NK-92 (cell line): ENCODE measurements around the gene IRF3.

Source experiments
- DNase-seq: peaks from one replicate; lab custom pipeline; 2025; ENCODE audit not compliant: unreplicated experiment; lab: John Stamatoyannopoulos, UW

Gene IRF3

GRCh38 chr19:49687566-49688316 lies 22.1 kb upstream of the IRF3 start:
- no peak for DNase-seq

GRCh38 chr19:49687150-49687549 lies 21.5 kb upstream of the IRF3 start:
- DNase-seq = no peak

DNA sequence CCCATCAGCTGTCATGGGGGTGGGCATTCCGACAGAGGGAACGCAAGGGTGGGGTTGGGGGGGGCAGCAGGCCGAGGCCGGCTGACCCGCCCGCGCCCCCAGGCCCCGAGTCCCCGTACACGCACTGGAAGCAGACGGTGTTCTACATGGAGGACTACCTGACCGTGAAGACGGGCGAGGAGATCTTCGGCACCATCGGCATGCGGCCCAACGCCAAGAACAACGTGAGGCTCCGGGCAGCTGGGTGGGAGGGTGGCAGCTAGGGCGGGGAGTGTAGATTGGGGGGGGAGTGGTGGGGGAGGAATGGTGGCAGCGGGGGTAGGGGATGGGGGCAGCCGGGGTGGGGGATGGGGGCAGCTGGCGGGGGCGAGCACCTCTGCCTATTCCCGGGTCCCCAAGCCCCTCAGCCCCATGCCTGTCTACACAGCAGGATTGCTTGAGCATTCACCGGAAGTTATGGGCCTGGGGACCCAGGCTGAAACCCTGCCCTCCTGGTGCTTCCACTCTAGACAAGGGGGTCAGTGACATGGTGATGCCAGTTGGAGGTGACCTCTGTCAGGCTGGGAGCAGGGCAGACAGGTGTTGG lies 20.9 kb upstream of the IRF3 start:
- no peak for DNase-seq

DNA sequence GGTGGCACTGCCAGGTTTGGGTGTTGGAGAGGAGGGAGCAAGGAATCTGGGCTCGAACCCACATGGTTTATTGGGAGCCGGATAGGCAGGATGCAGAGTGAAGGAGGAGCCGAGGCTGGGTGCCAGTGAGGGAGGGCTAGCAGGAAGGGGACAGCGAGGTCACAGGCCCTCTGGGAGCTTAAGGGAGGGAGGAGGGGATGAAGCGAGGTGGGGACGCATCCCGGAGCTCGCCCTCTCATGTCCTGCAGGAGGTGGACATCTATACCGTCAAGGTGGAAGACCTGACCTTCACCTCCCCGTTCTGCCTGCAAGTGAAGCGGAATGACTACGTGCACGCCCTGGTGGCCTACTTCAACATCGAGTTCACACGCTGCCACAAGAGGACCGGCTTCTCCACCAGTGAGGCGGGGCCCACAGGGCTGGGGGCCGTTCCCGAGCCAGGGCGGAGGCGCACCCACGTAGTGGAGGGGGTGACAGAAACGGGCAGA lies 20.2 kb upstream of the IRF3 start:
- no peak for DNase-seq

DNA sequence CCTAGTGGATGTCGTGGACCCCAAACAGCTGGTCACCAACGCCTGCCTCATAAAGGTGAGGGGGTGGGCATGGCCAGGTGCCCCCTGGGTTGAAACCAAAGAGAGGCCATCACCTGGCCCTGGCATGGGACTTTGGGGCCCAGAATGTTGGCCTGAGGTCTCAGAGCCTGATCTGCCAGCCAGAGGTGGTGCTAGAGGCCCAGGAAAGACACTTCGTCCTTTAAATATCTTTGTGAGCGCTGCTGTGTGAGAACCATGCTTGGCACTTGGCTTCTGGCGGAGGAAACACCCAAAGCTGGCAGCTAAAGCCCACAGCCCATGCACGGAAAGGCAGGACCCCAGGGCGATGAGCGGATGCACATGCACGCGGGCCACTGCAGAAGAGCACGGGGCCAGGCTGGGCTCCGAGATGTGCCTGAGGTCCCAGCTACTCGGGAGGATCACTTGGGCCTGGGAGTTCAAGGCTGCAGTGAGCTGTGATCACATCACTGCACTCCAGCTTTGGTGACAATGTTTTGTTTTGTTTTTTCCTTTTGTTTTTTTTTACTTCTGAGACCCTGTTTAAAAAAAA lies 19.4 kb upstream of the IRF3 start:
- no peak for DNase-seq

DNA sequence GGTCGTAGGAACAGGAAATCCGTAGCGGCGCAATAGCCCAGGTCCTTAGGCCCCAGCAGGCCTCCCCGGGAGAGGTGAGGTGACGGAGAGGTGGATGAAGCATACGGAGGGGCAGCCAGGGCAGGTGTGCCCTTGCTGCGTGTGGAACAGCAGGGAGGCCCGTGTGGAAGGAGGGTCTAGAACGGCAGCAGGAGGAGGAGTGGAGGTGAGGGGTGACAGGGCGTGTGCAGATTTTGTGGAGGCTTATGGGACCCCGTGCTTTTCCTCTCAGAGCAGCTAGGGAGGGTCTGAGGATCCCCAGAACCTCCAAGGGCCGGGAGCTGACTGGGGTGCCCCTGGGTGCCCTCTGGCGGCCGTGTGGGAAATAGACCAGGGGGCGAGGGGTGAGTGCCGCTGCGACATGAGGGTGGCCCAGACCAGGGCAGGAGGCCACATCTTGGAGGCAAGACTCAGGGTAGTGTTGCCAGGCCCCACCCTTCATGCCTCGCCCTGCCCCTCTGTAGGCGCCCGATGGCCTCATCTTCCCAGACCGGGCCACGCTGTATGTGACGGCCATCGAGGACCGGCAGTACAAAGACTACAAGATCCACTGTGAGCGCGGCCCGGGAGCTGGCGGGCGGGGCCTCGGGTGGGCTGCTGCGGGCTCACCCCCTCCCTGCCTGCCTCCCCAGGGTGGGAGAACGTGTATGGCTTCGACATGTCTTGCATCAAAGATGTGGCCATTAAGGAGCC lies 18.8 kb upstream of the IRF3 start:
- no peak for DNase-seq

DNA sequence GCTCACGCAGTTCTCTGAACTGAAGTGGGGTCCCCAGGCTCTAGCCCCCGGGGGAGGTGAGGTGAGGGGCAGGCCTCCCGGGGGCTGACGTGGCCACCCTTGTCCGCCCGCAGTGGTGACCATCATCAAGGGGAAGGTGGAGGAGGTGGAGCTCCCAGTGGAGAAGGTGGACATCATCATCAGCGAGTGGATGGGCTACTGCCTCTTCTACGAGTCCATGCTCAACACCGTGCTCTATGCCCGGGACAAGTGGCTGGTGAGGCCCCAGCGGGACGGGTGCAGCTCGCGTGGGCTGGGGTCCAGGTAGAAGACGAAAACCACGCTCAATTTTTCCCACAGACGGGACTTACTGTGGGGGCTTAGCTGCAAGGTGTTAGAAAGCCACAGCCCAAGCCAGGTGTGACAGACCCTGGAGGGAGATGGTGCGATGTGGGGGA lies 18.2 kb upstream of the IRF3 start:
- no peak for DNase-seq

GRCh38 chr19:49682274-49682673 lies 16.6 kb upstream of the IRF3 start:
- DNase-seq = no peak

DNA sequence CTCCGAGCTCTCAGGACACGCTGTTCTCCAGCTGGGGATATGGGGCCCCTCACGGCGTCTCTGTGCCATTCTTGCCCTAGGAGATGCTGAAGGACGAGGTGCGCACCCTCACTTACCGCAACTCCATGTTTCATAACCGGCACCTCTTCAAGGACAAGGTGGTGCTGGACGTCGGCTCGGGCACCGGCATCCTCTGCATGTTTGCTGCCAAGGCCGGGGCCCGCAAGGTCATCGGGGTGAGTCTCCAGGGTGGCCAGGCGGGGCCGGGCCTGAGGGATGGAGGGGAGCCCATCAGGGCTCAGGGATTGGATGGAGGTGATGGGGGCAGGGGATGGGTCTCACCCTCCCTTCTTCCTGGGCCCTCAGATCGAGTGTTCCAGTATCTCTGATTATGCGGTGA lies 16.2 kb upstream of the IRF3 start:
- no peak for DNase-seq

GRCh38 chr19:49680421-49681351 lies 15.0 kb upstream of the IRF3 start:
- DNase-seq = peak; percentile 61

- no peak for DNase-seq
Measured at GRCh38 chr19:49679771-49680413, 14.2 kb upstream of the IRF3 start.

- no peak for DNase-seq
Measured at GRCh38 chr19:49678985-49679770, 13.5 kb upstream of the IRF3 start.

GRCh38 chr19:49677901-49678674 lies 12.4 kb upstream of the IRF3 start:
- DNase-seq = no peak

DNA sequence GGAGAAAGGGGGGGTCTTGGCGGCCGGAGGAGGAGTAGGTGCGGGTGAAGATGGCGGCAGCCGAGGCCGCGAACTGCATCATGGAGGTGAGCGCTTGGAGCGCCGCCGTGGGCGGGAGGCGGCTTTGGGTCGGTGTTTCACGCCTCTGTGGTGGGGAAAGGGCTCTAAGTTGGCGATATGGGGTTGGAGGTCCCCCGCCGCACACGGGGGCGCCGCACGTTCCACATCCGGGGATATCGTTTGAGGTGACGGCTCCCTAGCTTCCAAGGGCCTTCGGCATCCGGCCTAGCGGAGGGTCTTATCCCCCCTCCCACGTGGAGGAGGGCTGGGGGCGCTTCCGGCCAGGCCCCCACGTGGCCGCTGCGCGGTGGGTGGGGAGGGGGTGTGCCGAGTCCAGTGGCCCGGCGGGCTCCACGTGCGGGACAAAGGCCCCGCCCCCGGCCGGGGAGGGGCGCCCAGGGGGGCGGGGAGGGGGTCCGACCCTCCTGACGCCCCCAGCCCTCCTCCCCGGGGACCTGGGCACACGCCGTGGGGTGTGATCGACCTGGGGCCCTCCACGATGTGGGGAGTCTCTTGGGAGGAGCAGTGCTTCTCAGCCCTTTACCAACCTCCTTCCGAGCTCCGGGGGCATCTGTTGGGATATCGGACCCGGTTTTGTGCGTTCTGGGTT lies 11.7 kb upstream of the IRF3 start, which contains the start of gene PRMT1:
Gene PRMT1, plus strand, starts transcription at position 41 of the 670 bp plus-strand sequence. Its CDS starts 10 bp downstream, at position 51.
- DNase-seq = no peak

- DNase-seq = peak; percentile 95
Measured at GRCh38 chr19:49676784-49677230, 11.2 kb upstream of the IRF3 start.

- no peak for DNase-seq
Measured at GRCh38 chr19:49676136-49676783, 10.6 kb upstream of the IRF3 start.
